Medulla oblongata (tissue), 1 donor: Measurements from ENCODE around the gene FRG1.
"Not testable (repeated sequence)": the region's sequence is repeated elsewhere in the genome, so short reads cannot be mapped to it uniquely, and the experiment has no call there.

ENCODE experiments used
- DNase-seq: peaks from one replicate; pipeline ENCODE4 v3.0.0-alpha.2; 2015; ENCODE audit errors: extremely low spot score

FRG1 gene

GRCh38 chr4:189940178-189941004 lies at the start of gene FRG1:
Gene FRG1, plus strand, starts transcription at chr4:189940872. Its CDS starts 138 bp downstream, at chr4:189941010.
- DNase-seq = peak; percentile 93

GRCh38 chr4:189897667-189898066 lies 43.0 kb upstream of the FRG1 start:
- DNase-seq = no peak

- not testable (repeated sequence) for DNase-seq
These were observed 41.1 kb upstream of the FRG1 start for GRCh38 chr4:189899481-189900015.

- DNase-seq = peak; percentile 80
These were observed 36.1 kb upstream of the FRG1 start for GRCh38 chr4:189904420-189905027.

DNA sequence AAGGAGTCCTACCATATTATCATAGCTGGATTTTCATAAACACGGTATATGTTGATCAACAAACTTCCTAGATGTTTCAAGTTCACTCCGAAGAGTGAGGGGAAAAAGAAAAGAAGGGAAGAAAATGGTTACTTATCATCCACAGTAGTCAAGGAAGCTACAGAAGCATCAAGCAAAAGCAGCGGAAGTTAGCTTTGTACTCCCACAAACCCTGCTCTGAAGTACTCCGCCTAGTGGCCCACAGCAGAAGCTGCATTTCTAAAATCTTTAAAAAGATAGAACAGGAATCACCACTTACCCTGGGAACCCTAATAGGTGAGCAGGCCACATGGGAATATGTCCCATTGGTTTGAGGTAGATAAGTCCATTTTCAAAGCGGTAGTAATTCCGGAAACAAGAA lies 28.5 kb upstream of the FRG1 start:
- no peak for DNase-seq

DNA sequence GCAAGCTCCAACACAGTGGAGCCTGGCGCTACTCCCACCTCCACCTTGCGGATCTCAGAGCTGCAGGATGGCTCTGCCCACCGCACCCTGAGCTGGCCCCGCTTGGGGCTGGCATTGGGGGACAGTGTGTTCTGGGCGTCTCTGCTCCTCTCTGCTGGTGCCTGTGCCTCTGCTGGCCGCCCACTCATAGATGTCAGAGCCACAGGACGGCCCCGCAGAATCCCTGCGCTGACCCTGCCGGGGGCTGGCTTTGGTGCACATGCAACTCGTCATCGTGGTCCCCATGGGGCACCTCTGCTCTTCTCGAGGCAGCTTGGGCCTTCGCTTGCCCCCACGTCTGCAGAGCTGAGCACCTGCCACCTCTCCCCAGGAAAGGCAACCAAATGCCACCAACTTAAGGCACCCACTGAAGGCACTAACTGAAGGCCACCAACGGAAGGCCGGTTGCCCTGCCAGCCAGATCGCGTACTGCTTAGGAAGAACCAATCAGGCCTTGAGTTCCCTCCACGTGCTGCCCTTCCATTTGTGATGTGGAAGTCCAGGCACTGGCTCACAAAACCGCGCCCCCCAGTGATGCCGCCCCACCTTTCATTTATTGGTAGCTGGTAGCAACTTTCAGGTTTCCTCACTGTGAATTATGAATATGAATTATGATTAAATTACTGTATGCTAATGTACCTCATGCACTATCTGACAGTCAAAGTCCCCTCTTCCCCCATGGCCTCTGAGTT lies 23.3 kb upstream of the FRG1 start:
- no peak for DNase-seq

DNA sequence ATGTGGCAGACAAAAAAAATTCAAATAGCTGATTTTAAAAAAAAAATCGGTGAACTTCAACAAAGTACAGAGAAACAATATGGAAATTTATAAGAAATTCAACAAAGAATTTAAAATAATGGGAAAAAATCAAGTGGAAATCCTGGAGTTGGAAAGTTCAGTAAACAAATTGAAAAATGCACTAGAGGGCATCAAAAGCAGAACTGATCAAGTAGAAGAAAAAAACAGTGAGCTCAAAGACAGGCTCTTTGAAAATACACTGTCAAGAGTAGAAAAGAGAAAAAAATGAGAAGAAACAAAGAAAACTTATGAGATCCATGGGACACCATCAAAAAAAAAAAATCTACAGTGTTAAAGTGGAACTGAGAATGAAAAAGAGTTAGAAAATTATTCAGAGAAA lies 19.6 kb upstream of the FRG1 start:
- DNase-seq = no peak

- not testable (repeated sequence) for DNase-seq
These were observed 13.9 kb upstream of the FRG1 start for GRCh38 chr4:189926742-189927141.

DNA sequence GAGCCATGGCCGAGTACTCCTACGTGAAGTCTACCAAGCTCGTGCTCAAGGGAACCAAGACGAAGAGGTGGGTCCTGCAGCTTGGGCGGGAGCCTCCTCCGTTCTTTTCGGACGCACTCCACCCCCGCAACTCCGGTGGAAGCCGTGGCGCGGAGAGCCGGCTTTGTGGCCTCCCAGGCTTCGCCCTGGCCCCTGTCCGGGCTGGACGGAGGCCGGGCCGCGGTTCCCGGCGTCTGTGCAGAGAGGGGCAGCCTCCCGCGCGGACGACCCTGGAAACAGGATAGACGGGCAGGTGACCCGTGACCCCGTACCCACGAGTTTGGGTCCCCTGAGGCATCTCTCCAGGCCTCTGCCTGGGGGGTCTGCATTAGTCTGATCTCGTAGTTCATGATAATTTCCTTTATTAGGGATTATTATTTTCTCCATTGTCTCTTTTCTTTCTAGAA lies 356 bp downstream of the FRG1 start:
- DNase-seq = no peak

- not testable (repeated sequence) for DNase-seq
These were observed 1.7 kb downstream of the FRG1 start for GRCh38 chr4:189942412-189942811.

DNA sequence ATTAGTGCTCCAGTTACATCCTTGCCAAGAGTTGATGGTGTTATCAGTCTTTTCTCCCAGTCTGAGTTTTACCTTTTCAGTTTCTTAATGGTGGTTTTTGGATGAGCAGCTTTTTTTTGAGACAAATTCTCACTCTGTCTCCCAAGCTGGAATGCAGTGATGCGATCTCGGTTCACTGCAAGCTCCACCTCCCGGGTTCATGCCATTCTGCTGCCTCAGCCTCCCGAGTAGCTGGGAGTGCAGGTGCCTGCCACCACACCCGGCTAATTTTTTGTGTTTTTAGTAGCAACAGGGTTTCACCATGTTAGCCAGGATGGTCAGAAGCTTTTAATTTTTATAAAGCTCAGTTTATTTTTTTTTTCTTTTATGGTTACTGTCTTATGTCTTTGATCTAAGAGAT lies 3.4 kb downstream of the FRG1 start:
- DNase-seq = not testable (repeated sequence)

GRCh38 chr4:189946906-189947305 lies 6.2 kb downstream of the FRG1 start:
- not testable (repeated sequence) for DNase-seq

GRCh38 chr4:189948486-189948885 lies 7.8 kb downstream of the FRG1 start:
- not testable (repeated sequence) for DNase-seq

DNA sequence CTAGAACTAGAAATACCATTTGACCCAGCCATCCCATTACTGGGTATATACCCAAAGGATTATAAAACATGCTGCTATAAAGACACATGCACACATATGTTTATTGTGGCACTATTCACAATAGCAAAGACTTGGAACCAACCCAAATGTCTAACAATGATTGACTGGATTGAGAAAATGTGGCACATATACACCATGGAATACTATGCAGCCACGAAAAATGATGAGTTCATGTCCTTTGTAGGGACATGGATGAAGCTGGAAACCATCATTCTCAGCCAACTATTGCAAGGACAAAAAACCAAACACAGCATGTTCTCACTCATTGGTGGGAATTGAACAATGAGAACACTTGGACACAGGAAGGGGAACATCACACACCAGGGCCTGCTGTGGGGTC lies 28.6 kb downstream of the FRG1 start:
- not testable (repeated sequence) for DNase-seq

GRCh38 chr4:189973646-189974045 lies 33.0 kb downstream of the FRG1 start:
- DNase-seq = no peak

DNA sequence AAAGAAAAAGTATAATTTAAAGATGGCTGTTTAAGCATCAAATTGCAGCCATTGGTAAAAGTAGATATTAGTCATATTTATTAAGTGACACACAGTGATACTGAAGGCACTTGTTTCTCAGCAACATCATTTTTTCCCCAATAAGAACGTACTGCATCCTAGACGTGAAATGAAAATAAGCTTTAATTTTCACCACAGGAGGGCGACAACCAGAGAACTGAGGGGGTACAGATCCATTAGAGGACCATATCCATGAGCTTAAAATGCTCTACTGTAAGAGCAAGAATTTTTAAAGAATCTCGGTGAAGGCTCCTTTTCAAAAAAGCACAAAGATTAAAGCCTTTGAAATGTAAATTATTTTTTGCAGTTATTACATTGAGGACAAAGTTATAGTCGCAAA lies 33.4 kb downstream of the FRG1 start:
- no peak for DNase-seq

GRCh38 chr4:189979196-189980047 lies 38.8 kb downstream of the FRG1 start:
- no peak for DNase-seq

DNA sequence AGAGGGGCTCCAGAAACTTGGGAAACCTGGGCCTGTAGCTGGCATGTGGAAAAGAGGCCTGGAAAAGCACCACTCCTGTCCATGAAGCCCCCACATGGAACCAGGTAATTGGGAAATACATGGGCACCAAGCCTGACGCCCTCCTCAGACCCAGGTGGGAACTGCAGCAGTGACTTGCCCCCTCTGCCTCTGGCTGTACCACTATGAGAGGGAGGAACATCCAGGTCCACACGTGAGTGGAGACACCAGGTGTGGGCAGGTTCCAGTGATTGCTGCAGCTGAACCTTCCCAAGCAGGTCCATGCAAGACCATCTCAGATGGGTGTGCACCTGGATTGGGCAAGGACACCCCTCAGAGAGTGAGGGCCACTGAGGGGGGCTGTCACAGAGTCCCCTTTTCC lies 39.6 kb downstream of the FRG1 start:
- not testable (repeated sequence) for DNase-seq

GRCh38 chr4:189981970-189982369 lies 41.3 kb downstream of the FRG1 start:
- DNase-seq = no peak

DNA sequence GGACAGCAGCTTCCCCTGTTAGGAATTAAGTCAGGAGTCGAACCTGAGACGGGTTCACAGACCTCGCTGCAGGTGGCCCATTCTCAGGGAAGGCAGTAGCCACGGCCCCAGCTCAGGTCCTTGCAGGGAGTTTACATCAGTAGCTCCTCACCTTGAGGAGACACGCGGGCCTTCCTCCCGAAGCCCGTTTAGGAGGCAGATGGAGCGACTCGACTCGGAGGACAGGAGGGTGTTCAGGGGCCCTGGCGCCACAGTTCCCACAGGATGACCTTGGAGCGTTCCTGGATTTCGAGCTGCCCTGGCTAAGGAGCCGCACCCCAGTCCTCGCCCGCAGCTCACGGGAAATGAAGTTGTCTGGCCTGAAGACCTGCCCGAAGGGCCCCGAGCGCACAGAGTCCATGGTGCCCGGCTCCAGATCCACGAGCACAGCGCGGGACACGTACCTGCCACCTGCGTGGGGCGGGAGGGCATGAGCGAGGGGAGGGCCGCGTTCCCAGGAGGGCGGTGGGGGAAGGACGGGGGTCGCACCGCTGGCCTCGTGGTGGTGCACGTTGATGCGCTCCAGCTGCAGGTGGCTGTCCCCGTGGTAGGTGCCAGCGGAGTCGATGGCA lies 43.3 kb downstream of the FRG1 start:
- DNase-seq = not testable (repeated sequence)

DNA sequence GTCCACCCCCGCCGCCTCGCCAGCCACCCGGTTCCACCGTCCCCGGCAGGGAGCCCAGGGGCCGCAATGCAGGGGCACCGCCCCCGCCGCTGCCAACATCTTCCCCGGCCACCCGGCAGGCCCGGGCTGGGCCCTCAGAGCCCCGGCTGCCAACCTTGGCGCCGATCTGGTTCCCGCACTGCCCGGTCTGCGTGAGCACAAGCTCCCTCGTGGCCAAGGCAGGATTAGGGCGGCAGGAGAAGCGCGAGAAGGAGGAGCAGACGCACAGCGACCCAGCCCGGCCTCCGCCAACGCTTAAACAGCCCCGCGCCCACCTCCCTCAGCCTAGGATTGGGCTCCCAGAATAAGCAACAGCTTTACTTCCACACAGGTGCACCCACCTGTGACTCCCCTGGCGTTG lies 44.0 kb downstream of the FRG1 start:
- DNase-seq = not testable (repeated sequence)
